Activated B cell treated with CpG ODN at 0.5 μM for 24 hours (primary cell): ENCODE results near the gene REL. TPM values are rescaled to one million over a fixed set of nuclear protein-coding genes. Genes with fewer than 3 reads are reported as not detected.

ENCODE experiments used
- ATAC-seq: fragments of 200-7000 bp; cut with Tn5 transposase; one replicate; pipeline ENCODE4 v1.10.0; 2021; ENCODE audit warnings: low read depth, mild to moderate bottlenecking, moderate library complexity
- CTCF ChIA-PET: fragments of 350-600 bp; sonication (Branson Sonifier 250); formaldehyde crosslinking; loops from one replicate; lab custom pipeline; 2021; ENCODE audit warnings: antibody characterized with exemption; lab: Charles Lee
- POLR2A ChIA-PET: fragments of 350-600 bp; sonication (Branson Sonifier 250); formaldehyde crosslinking; loops from one replicate; lab custom pipeline; 2021; ENCODE audit warnings: antibody characterized with exemption; lab: Charles Lee
- DNase-seq: peaks from one replicate; pipeline ENCODE4 v3.0.0; 2022
- H3K27ac Mint-ChIP-seq: one replicate; pipeline ENCODE4 v1.8.0; 2020; ENCODE audit warnings: mixed read lengths
- H3K27me3 Mint-ChIP-seq: one replicate; pipeline ENCODE4 v1.8.0; 2021; ENCODE audit warnings: mixed read lengths
- H3K36me3 Mint-ChIP-seq: one replicate; pipeline ENCODE4 v1.8.0; 2021; ENCODE audit warnings: low read depth, mixed read lengths
- H3K4me1 Mint-ChIP-seq: one replicate; pipeline ENCODE4 v1.8.0; 2021; ENCODE audit warnings: mixed read lengths
- H3K4me3 Mint-ChIP-seq: one replicate; pipeline ENCODE4 v1.8.0; 2020; ENCODE audit warnings: mild to moderate bottlenecking, mixed read lengths
- H3K9me3 Mint-ChIP-seq: one replicate; pipeline ENCODE4 v1.8.0; 2020; ENCODE audit warnings: mixed read lengths
- CTCF ChIP-seq: fragments of 200-600 bp; IDR thresholded peaks from one replicate; pipeline ENCODE4 v1.8.0; 2022; ENCODE audit warnings: antibody characterized with exemption, mild to moderate bottlenecking
- intact Hi-C: fragments of 100-400 bp; cut with micrococcal nuclease; formaldehyde crosslinking; loops from one replicate; pipeline ENCODE4 v1.15.1; 2024
- total RNA-seq: library from RNA; stranded (reverse); gene quantifications from 2 replicates; pipeline ENCODE4 v1.2.3, GENCODE V29; 2022

Gene REL
- total RNA-seq, 1 donor from 2014 or later = 238 TPM

- POLR2A ChIA-PET = no interaction called here
- H3K27ac Mint-ChIP-seq = peak overlapping the region; percentile 41
Measured at GRCh38 chr2:60932954-60933353, 51.6 kb downstream of the REL start.

GRCh38 chr2:60934165-60934722 is 52.9 kb downstream of the REL start:
- Mint-ChIP-seq H3K4me3 (no peak overlapping the region), H3K4me1 (peaks cover 50% of the 10 kb centered on the region)

More at GRCh38 chr2:60932954-60933353, 51.6 kb downstream of the REL start:
- CTCF ChIA-PET = no interaction called here
- TF ChIP-seq CTCF = no peak
- Mint-ChIP-seq H3K4me3 (no peak overlapping the region), H3K36me3 (peaks cover 70% of the 10 kb centered on the region), H3K9me3 (peaks cover 8% of the 10 kb centered on the region), H3K27me3 (no peaks in the 10 kb centered on the region), H3K4me1 (peaks cover 42% of the 10 kb centered on the region)
- ATAC-seq = no peak
- DNase-seq = no peak
- intact Hi-C loops = loop anchor here (5.0 kb wide), 1 partner anchor 34 kb away; no protein-coding TSS in a partner anchor

GRCh38 chr2:60936757-60937156 is 55.4 kb downstream of the REL start:
- ChIA-PET CTCF (no interaction called here), POLR2A (interaction anchor here (0.9 to 1.4 kb wide), 4 partner anchors 35 to 56 kb away, joined by 3 to 5 read pairs (median 4); no protein-coding TSS in a partner anchor)
- ATAC-seq (no peak), DNase-seq (no peak)
- H3K27ac Mint-ChIP-seq = peak overlapping the region; percentile 51
- H3K36me3 Mint-ChIP-seq = peaks cover 84% of the 10 kb centered on the region
- H3K4me1 Mint-ChIP-seq = peaks cover 49% of the 10 kb centered on the region
- peaks cover 8% of the 10 kb centered on the region for H3K9me3 Mint-ChIP-seq
- no peaks in the 10 kb centered on the region for H3K27me3 Mint-ChIP-seq
- no peak for TF ChIP-seq CTCF
- intact Hi-C loops = no loop called here
- no peak overlapping the region for H3K4me3 Mint-ChIP-seq

More at GRCh38 chr2:60934165-60934722, 52.9 kb downstream of the REL start:
- DNase-seq (no peak), ATAC-seq (no peak)
- Mint-ChIP-seq H3K27me3 (no peaks in the 10 kb centered on the region), H3K27ac (peak overlapping the region; percentile 6), H3K36me3 (peaks cover 81% of the 10 kb centered on the region), H3K9me3 (peaks cover 8% of the 10 kb centered on the region)
- no peak for TF ChIP-seq CTCF
- ChIA-PET POLR2A (interaction anchor here (0.6 kb wide), 2 partner anchors 177 to 187 kb away, joined by 3 to 4 read pairs; no protein-coding TSS in a partner anchor), CTCF (interaction anchor here (1.7 kb wide), 1 partner anchor 65 kb away, joined by 4 read pairs; no protein-coding TSS in a partner anchor)
- intact Hi-C loops = loop anchor here (5.0 kb wide), 1 partner anchor 33 kb away; no protein-coding TSS in a partner anchor

GRCh38 chr2:60938301-60938700 is 56.9 kb downstream of the REL start:
- H3K36me3 Mint-ChIP-seq = peaks cover 78% of the 10 kb centered on the region
- intact Hi-C loops = no loop called here
- TF ChIP-seq CTCF = no peak
- no peaks in the 10 kb centered on the region for H3K27me3 Mint-ChIP-seq
- ATAC-seq = no peak
- POLR2A ChIA-PET = interaction anchor here (0.9 to 1.3 kb wide), 3 partner anchors 11 to 33 kb away, joined by 3 to 5 read pairs (median 3); no protein-coding TSS in a partner anchor
- CTCF ChIA-PET = no interaction called here
- no peaks in the 10 kb centered on the region for H3K9me3 Mint-ChIP-seq
- peaks cover 37% of the 10 kb centered on the region for H3K4me1 Mint-ChIP-seq
- no peak overlapping the region for H3K4me3 Mint-ChIP-seq
- DNase-seq = no peak
- peak overlapping the region; percentile 8 for H3K27ac Mint-ChIP-seq

- CTCF ChIA-PET = no interaction called here
- no peak for TF ChIP-seq CTCF
- peak overlapping the region; percentile 1 for H3K27ac Mint-ChIP-seq
Measured at GRCh38 chr2:60939622-60940021, 58.2 kb downstream of the REL start.

More at GRCh38 chr2:60939622-60940021, 58.2 kb downstream of the REL start:
- H3K4me3 Mint-ChIP-seq = no peak overlapping the region
- ATAC-seq = no peak
- H3K9me3 Mint-ChIP-seq = no peaks in the 10 kb centered on the region
- peaks cover 24% of the 10 kb centered on the region for H3K4me1 Mint-ChIP-seq
- DNase-seq = no peak
- H3K36me3 Mint-ChIP-seq = peaks cover 74% of the 10 kb centered on the region
- POLR2A ChIA-PET = no interaction called here
- no peaks in the 10 kb centered on the region for H3K27me3 Mint-ChIP-seq
- intact Hi-C loops = no loop called here
